Natural killer cell (primary cell): ENCODE results near the gene ETFB. TPM values are rescaled to one million over a fixed set of nuclear protein-coding genes. Genes with fewer than 3 reads are reported as not detected.

Experiments used
- ATAC-seq, 3 donors: fragments of 150-1000 bp in 2 of 3; fragments of 200-7000 bp in 1 of 3; cut with Tn5 transposase; 1 replicate in 1 of 3; 2 replicates in 2 of 3; pipeline ENCODE4 v1.10.0; 2021; ENCODE audit warnings: mild to moderate bottlenecking in 2 of 3, moderate library complexity in 2 of 3
- DNase-seq, 2 donors: peaks; one replicate each; pipeline versions ENCODE4 v3.0.0 to v3.0.0-alpha.2; 2013 to 2021; ENCODE audit warnings: mixed read lengths in 1 of 2
- H3K27ac ChIP-seq: one replicate; pipeline ENCODE4 v1.5.1; 2013; ENCODE audit warnings: mild to moderate bottlenecking, low read length
- H3K27me3 ChIP-seq: one replicate; pipeline ENCODE4 v1.6.1; 2013; ENCODE audit warnings: low read length; ENCODE audit not compliant: control insufficient read depth, insufficient read depth
- H3K36me3 ChIP-seq: one replicate; pipeline ENCODE4 v1.6.1; 2013; ENCODE audit warnings: low read length; ENCODE audit not compliant: control insufficient read depth, insufficient read depth
- H3K4me1 ChIP-seq: one replicate; pipeline ENCODE4 v1.6.1; 2013; ENCODE audit warnings: low read length; ENCODE audit not compliant: control insufficient read depth, insufficient read depth
- H3K4me3 ChIP-seq: one replicate; pipeline ENCODE4 v1.5.1; 2013; ENCODE audit warnings: low read length
- H3K9me3 ChIP-seq: one replicate; pipeline ENCODE4 v1.6.1; 2013; ENCODE audit warnings: low read length; ENCODE audit not compliant: control insufficient read depth, insufficient read depth
- H3K27ac Mint-ChIP-seq, 2 donors: one replicate each; pipeline ENCODE4 v1.8.0; 2022; ENCODE audit warnings: mild to moderate bottlenecking in 2 of 2, mixed read lengths in 2 of 2, moderate library complexity in 1 of 2
- H3K27me3 Mint-ChIP-seq, 2 donors: one replicate each; pipeline ENCODE4 v1.8.0; 2022; ENCODE audit warnings: low read depth in 2 of 2, mixed read lengths in 2 of 2
- H3K36me3 Mint-ChIP-seq: one replicate; pipeline ENCODE4 v1.8.0; 2022; ENCODE audit warnings: mixed read lengths
- H3K4me1 Mint-ChIP-seq, 2 donors: one replicate each; pipeline ENCODE4 v1.8.0; 2022; ENCODE audit warnings: mixed read lengths in 2 of 2
- H3K4me3 Mint-ChIP-seq: one replicate; pipeline ENCODE4 v1.8.0; 2022; ENCODE audit warnings: mild to moderate bottlenecking, moderate library complexity, mixed read lengths
- H3K9me3 Mint-ChIP-seq, 2 donors: one replicate each; pipeline ENCODE4 v1.8.0; 2022; ENCODE audit warnings: mixed read lengths in 2 of 2
- CTCF ChIP-seq: fragments of 200-600 bp; IDR thresholded peaks from one replicate; pipeline ENCODE4 v1.8.0; 2022; ENCODE audit warnings: antibody characterized with exemption
- WGBS: methylation state at CpG from one replicate; pipeline ENCODE4 v1.1.7; 2013; ENCODE audit warnings: missing lambda C conversion rate; ENCODE audit not compliant: insufficient coverage; 5-methylcytosine and 5-hydroxymethylcytosine counted together
- intact Hi-C: fragments of 100-400 bp; cut with micrococcal nuclease; formaldehyde crosslinking; loops from one replicate; pipeline ENCODE4 v1.14.2; 2022
- total RNA-seq, 4 donors: library from RNA; stranded (reverse); fragments of 120-200 nt in 1 of 4; gene quantifications; one replicate each; pipeline versions ENCODE4 v1.2.3 to v1.2.4, GENCODE V29; 2013 to 2022

The ETFB gene
- total RNA-seq, 3 donors from 2014 or later (not counting 1 experiment from before 2014, with no cell fraction given) = 44.9 to 60.1 (median 55.0) TPM

GRCh38 chr19:51359294-51359693 lies 6.9 kb downstream of the ETFB start:
- Mint-ChIP-seq H3K36me3 (no peaks in the 10 kb centered on the region), H3K4me3 (no peak overlapping the region), H3K9me3 (no peaks in the 10 kb centered on the region), H3K4me1 (peaks cover 9 to 28% of the 10 kb centered on the region in 2 donors), H3K27me3 (no peaks in the 10 kb centered on the region), H3K27ac (no peak overlapping the region)
- Histone ChIP-seq H3K27me3 (no peaks in the 10 kb centered on the region), H3K4me1 (peaks cover 14% of the 10 kb centered on the region), H3K9me3 (no peaks in the 10 kb centered on the region), H3K36me3 (no peaks in the 10 kb centered on the region), H3K4me3 (no peak overlapping the region), H3K27ac (no peak overlapping the region)
- intact Hi-C loops = no loop called here
- DNase-seq = no peak
- TF ChIP-seq CTCF = no peak
- 100% methylated on average over 2 of the region's 4 CpGs for WGBS
- no peak for ATAC-seq

GRCh38 chr19:51357952-51358351 lies 8.2 kb downstream of the ETFB start:
- no peak overlapping the region for H3K4me3 Mint-ChIP-seq
- no peak overlapping the region for H3K4me3 ChIP-seq
- WGBS = 92% methylated on average over 7 of the region's 7 CpGs
- H3K27ac ChIP-seq = no peak overlapping the region
- H3K27me3 Mint-ChIP-seq = no peaks in the 10 kb centered on the region
- H3K4me1 Mint-ChIP-seq = peaks cover 4 to 15% of the 10 kb centered on the region in 2 donors
- H3K36me3 Mint-ChIP-seq = no peaks in the 10 kb centered on the region
- peaks cover under 1% of the 10 kb centered on the region for H3K36me3 ChIP-seq
- intact Hi-C loops = no loop called here
- ATAC-seq (no peak), DNase-seq (no peak)
- H3K9me3 Mint-ChIP-seq = no peaks in the 10 kb centered on the region
- no peak for TF ChIP-seq CTCF
- H3K27me3 ChIP-seq = no peaks in the 10 kb centered on the region
- H3K27ac Mint-ChIP-seq = no peak overlapping the region
- H3K4me1 ChIP-seq = peaks cover 9% of the 10 kb centered on the region
- no peaks in the 10 kb centered on the region for H3K9me3 ChIP-seq

GRCh38 chr19:51356159-51356801 lies 9.9 kb downstream of the ETFB start:
- Mint-ChIP-seq H3K4me3 (no peak overlapping the region), H3K9me3 (no peaks in the 10 kb centered on the region), H3K4me1 (peaks cover 0 to 4% of the 10 kb centered on the region in 2 donors), H3K27me3 (no peaks in the 10 kb centered on the region), H3K27ac (no peak overlapping the region), H3K36me3 (no peaks in the 10 kb centered on the region)
- peaks cover 5% of the 10 kb centered on the region for H3K36me3 ChIP-seq
- DNase-seq = no peak
- no peak for ATAC-seq
- TF ChIP-seq CTCF = no peak
- no peaks in the 10 kb centered on the region for H3K9me3 ChIP-seq
- H3K4me1 ChIP-seq = no peaks in the 10 kb centered on the region
- 99% methylated on average over 10 of the region's 10 CpGs for WGBS
- intact Hi-C loops = no loop called here
- no peaks in the 10 kb centered on the region for H3K27me3 ChIP-seq
- no peak overlapping the region for H3K27ac ChIP-seq
- H3K4me3 ChIP-seq = no peak overlapping the region

GRCh38 chr19:51354742-51355148 lies 11.4 kb downstream of the ETFB start:
- Histone ChIP-seq H3K36me3 (peaks cover 15% of the 10 kb centered on the region), H3K27ac (no peak overlapping the region), H3K9me3 (no peaks in the 10 kb centered on the region), H3K4me1 (no peaks in the 10 kb centered on the region), H3K4me3 (no peak overlapping the region), H3K27me3 (no peaks in the 10 kb centered on the region)
- Mint-ChIP-seq H3K36me3 (no peaks in the 10 kb centered on the region), H3K9me3 (no peaks in the 10 kb centered on the region), H3K27ac (no peak overlapping the region), H3K4me3 (no peak overlapping the region), H3K4me1 (peaks cover 0 to 4% of the 10 kb centered on the region in 2 donors), H3K27me3 (no peaks in the 10 kb centered on the region)
- ATAC-seq (no peak), DNase-seq (peak in 1 of 2 donors; percentile 75)
- intact Hi-C loops = no loop called here
- WGBS = 55% methylated on average over 7 of the region's 8 CpGs
- TF ChIP-seq CTCF = no peak
